Trophoblast cell (in vitro differentiated cells and primary cell): Measurements from ENCODE around the gene MAPT.
A peak's percentile ranks its signal among the peaks of the same experiment; 100 is the strongest.

Source experiments
- DNase-seq, 2 donors: peaks; one replicate each; pipeline ENCODE4 v3.0.0-alpha.2; 2016
- H2AFZ ChIP-seq: 2 replicates; pipeline ENCODE4 v1.6.1; 2013; ENCODE audit warnings: low read length, moderate library complexity, mild to moderate bottlenecking; ENCODE audit not compliant: insufficient read depth, poor library complexity
- H2AK5ac ChIP-seq: 2 replicates; pipeline ENCODE4 v1.6.1; 2013; ENCODE audit warnings: mild to moderate bottlenecking, low read length
- H2BK120ac ChIP-seq: 2 replicates; pipeline ENCODE4 v1.6.1; 2013; ENCODE audit warnings: low read length, mild to moderate bottlenecking, moderate library complexity; ENCODE audit not compliant: insufficient read depth, poor library complexity
- H2BK12ac ChIP-seq: 2 replicates; pipeline ENCODE4 v1.6.1; 2013; ENCODE audit warnings: mild to moderate bottlenecking, low read length, moderate library complexity
- H2BK5ac ChIP-seq: 2 replicates; pipeline ENCODE4 v1.6.1; 2013; ENCODE audit warnings: low read length, low read depth, moderate library complexity, mild to moderate bottlenecking; ENCODE audit not compliant: poor library complexity
- H3K14ac ChIP-seq: 2 replicates; pipeline ENCODE4 v1.6.1; 2013; ENCODE audit warnings: mild to moderate bottlenecking, low read length
- H3K18ac ChIP-seq: 2 replicates; pipeline ENCODE4 v1.6.1; 2013; ENCODE audit warnings: mild to moderate bottlenecking, low read length
- H3K23ac ChIP-seq: 2 replicates; pipeline ENCODE4 v1.6.1; 2013; ENCODE audit warnings: low read length
- H3K27ac ChIP-seq: 2 replicates; pipeline ENCODE4 v1.5.1; 2013; ENCODE audit warnings: low read depth, mild to moderate bottlenecking, inconsistent platforms, low read length, moderate library complexity
- H3K27me3 ChIP-seq: 2 replicates; pipeline ENCODE4 v1.6.1; 2013; ENCODE audit warnings: inconsistent platforms, mild to moderate bottlenecking, low read length, moderate library complexity; ENCODE audit not compliant: insufficient read depth
- H3K36me3 ChIP-seq, 2 experiments: 1 replicate in 1 of 2; 2 replicates in 1 of 2; pipeline ENCODE4 v1.6.1; 2013; ENCODE audit warnings: low read length in 2 of 2, mild to moderate bottlenecking in 2 of 2, moderate library complexity in 1 of 2; ENCODE audit not compliant: insufficient read depth in 2 of 2, control insufficient read depth in 1 of 2
- H3K4ac ChIP-seq: 2 replicates; pipeline ENCODE4 v1.6.1; 2013; ENCODE audit warnings: low read depth, mild to moderate bottlenecking, low read length, moderate library complexity
- H3K4me1 ChIP-seq, 2 experiments: 1 replicate in 1 of 2; 2 replicates in 1 of 2; pipeline ENCODE4 v1.6.1; 2013; ENCODE audit warnings: low read length in 2 of 2, mild to moderate bottlenecking in 2 of 2, moderate library complexity in 1 of 2; ENCODE audit not compliant: insufficient read depth in 2 of 2, control insufficient read depth in 1 of 2
- H3K4me2 ChIP-seq: 2 replicates; pipeline ENCODE4 v1.6.1; 2013; ENCODE audit warnings: inconsistent platforms, mild to moderate bottlenecking, low read length, moderate library complexity
- H3K4me3 ChIP-seq: 2 replicates; pipeline ENCODE4 v1.5.1; 2013; ENCODE audit warnings: mild to moderate bottlenecking, low read depth, low read length, inconsistent platforms
- H3K79me1 ChIP-seq: one replicate; pipeline ENCODE4 v1.6.1; 2013; ENCODE audit warnings: low read length
- H3K79me2 ChIP-seq: 2 replicates; pipeline ENCODE4 v1.6.1; 2013; ENCODE audit warnings: low read length, mild to moderate bottlenecking; ENCODE audit not compliant: control insufficient read depth, insufficient read depth, poor library complexity
- H3K9ac ChIP-seq: 2 replicates; pipeline ENCODE4 v1.6.1; 2013; ENCODE audit warnings: mild to moderate bottlenecking, low read length
- H3K9me3 ChIP-seq: 2 replicates; pipeline ENCODE4 v1.6.1; 2013; ENCODE audit warnings: low read depth, mild to moderate bottlenecking, control low read depth, inconsistent platforms, low read length; ENCODE audit not compliant: insufficient read depth
- H4K12ac ChIP-seq: 2 replicates; pipeline ENCODE4 v1.6.1; 2013; ENCODE audit warnings: low read depth, mild to moderate bottlenecking, low read length, moderate library complexity
- H4K8ac ChIP-seq: 2 replicates; pipeline ENCODE4 v1.6.1; 2013; ENCODE audit warnings: low read depth, mild to moderate bottlenecking, low read length, moderate library complexity
- H4K91ac ChIP-seq: one replicate; pipeline ENCODE4 v1.6.1; 2013; ENCODE audit warnings: low read depth, mild to moderate bottlenecking, low read length, moderate library complexity
- WGBS: extraction: QIAGEN DNeasy Blood & Tissue Kit; methylation state at CpG from one replicate; pipeline ENCODE4 v1.1.7; 2013; ENCODE audit warnings: missing lambda C conversion rate; ENCODE audit not compliant: insufficient read length, insufficient coverage; ENCODE audit errors: extremely low coverage; 5-methylcytosine and 5-hydroxymethylcytosine counted together

Gene MAPT

GRCh38 chr17:45975640-45976295, 81.4 kb downstream of the MAPT start:
- no CpG with 5 or more reads among the region's 8 CpGs for WGBS
- Histone ChIP-seq H3K79me1 (peaks cover 4% of the 10 kb centered on the region), H3K4me2 (no peak overlapping the region), H3K9ac (no peak overlapping the region), H3K9me3 (no peaks in the 10 kb centered on the region), H4K12ac (no peak overlapping the region), H2BK120ac (no peak overlapping the region), H3K4ac (no peak overlapping the region), H2AFZ (no peak overlapping the region), H4K91ac (no peak overlapping the region), H3K23ac (no peak overlapping the region), H3K27me3 (no peaks in the 10 kb centered on the region), H3K18ac (no peak overlapping the region), H3K14ac (no peak overlapping the region), H2AK5ac (no peak overlapping the region), H4K8ac (no peak overlapping the region), H3K36me3 (no peaks in the 10 kb centered on the region), H2BK12ac (no peak overlapping the region), H3K27ac (no peak overlapping the region), H3K79me2 (no peaks in the 10 kb centered on the region), H2BK5ac (no peak overlapping the region), H3K4me1 (peaks cover 12 to 20% of the 10 kb centered on the region in 2 experiments), H3K4me3 (no peak overlapping the region)
- DNase-seq = no peak

- DNase-seq = no peak
- Histone ChIP-seq H3K79me2 (no peaks in the 10 kb centered on the region), H3K79me1 (peaks cover 4% of the 10 kb centered on the region)
These were observed 82.0 kb downstream of the MAPT start for GRCh38 chr17:45976391-45976754.

GRCh38 chr17:45976755-45977505, 82.6 kb downstream of the MAPT start:
- Histone ChIP-seq H2BK5ac (no peak overlapping the region), H4K8ac (peak overlapping the region; percentile 31), H3K14ac (no peak overlapping the region), H3K9me3 (no peaks in the 10 kb centered on the region), H2AK5ac (no peak overlapping the region), H2BK120ac (no peak overlapping the region), H3K4ac (no peak overlapping the region), H3K4me2 (no peak overlapping the region), H3K4me1 (peaks cover 12 to 20% of the 10 kb centered on the region in 2 experiments), H4K12ac (no peak overlapping the region), H2AFZ (no peak overlapping the region), H3K79me2 (no peaks in the 10 kb centered on the region), H3K23ac (no peak overlapping the region), H3K27me3 (no peaks in the 10 kb centered on the region), H3K27ac (peak overlapping the region; percentile 31), H3K79me1 (peaks cover 4% of the 10 kb centered on the region), H3K36me3 (no peaks in the 10 kb centered on the region), H2BK12ac (no peak overlapping the region), H3K4me3 (peak overlapping the region; percentile 2), H4K91ac (no peak overlapping the region), H3K9ac (no peak overlapping the region), H3K18ac (no peak overlapping the region)
- WGBS = no CpG with 5 or more reads among the region's 18 CpGs
- DNase-seq = peak; percentile 94 to 95

More at GRCh38 chr17:45976391-45976754, 82.0 kb downstream of the MAPT start:
- no peak overlapping the region for H2BK12ac ChIP-seq
- no peak overlapping the region for H3K14ac ChIP-seq
- H3K18ac ChIP-seq = no peak overlapping the region
- no peak overlapping the region for H2BK5ac ChIP-seq
- no peak overlapping the region for H3K9ac ChIP-seq
- no peak overlapping the region for H2BK120ac ChIP-seq
- H3K4me1 ChIP-seq = peaks cover 12 to 20% of the 10 kb centered on the region in 2 experiments
- WGBS = no CpG with 5 or more reads among the region's 2 CpGs
- H3K36me3 ChIP-seq = no peaks in the 10 kb centered on the region
- peak overlapping the region; percentile 2 for H3K4me3 ChIP-seq
- no peak overlapping the region for H3K4me2 ChIP-seq
- no peaks in the 10 kb centered on the region for H3K27me3 ChIP-seq
- H4K91ac ChIP-seq = no peak overlapping the region
- no peak overlapping the region for H3K4ac ChIP-seq
- H3K9me3 ChIP-seq = no peaks in the 10 kb centered on the region
- no peak overlapping the region for H2AFZ ChIP-seq
- H3K23ac ChIP-seq = no peak overlapping the region
- H2AK5ac ChIP-seq = no peak overlapping the region
- no peak overlapping the region for H4K8ac ChIP-seq
- no peak overlapping the region for H3K27ac ChIP-seq
- H4K12ac ChIP-seq = no peak overlapping the region

GRCh38 chr17:45977506-45977824, 83.1 kb downstream of the MAPT start:
- no CpG with 5 or more reads among the region's 4 CpGs for WGBS
- Histone ChIP-seq H2AK5ac (no peak overlapping the region), H3K4ac (no peak overlapping the region), H2BK5ac (no peak overlapping the region), H3K9me3 (no peaks in the 10 kb centered on the region), H3K36me3 (no peaks in the 10 kb centered on the region), H3K27ac (no peak overlapping the region), H2AFZ (no peak overlapping the region), H3K14ac (no peak overlapping the region), H3K4me1 (peaks cover 12 to 20% of the 10 kb centered on the region in 2 experiments), H4K91ac (peak overlapping the region; percentile 2), H2BK12ac (no peak overlapping the region), H4K8ac (no peak overlapping the region), H3K9ac (no peak overlapping the region), H3K79me2 (no peaks in the 10 kb centered on the region), H3K23ac (no peak overlapping the region), H3K27me3 (no peaks in the 10 kb centered on the region), H2BK120ac (no peak overlapping the region), H3K18ac (no peak overlapping the region), H4K12ac (no peak overlapping the region), H3K79me1 (peaks cover 4% of the 10 kb centered on the region), H3K4me2 (no peak overlapping the region), H3K4me3 (no peak overlapping the region)
- no peak for DNase-seq
